Activated gamma-delta T cell (primary cell): ENCODE data around the gene RNF167.

ENCODE experiments used
- DNase-seq: peaks from one replicate; lab custom pipeline; 2025; lab: John Stamatoyannopoulos, UW
- total RNA-seq, 2 donors: gene quantifications; one replicate each; lab custom pipeline; 2026; lab: John Stamatoyannopoulos, UW

RNF167 gene
- 72.7 to 73.0 reads per million in 2 donors for total RNA-seq

GRCh38 chr17:4939796-4940554, at the start of gene RNF167, which contains the start of gene SLC25A11:
Gene RNF167 (plus strand): TSS chr17:4940268. CDS start chr17:4940910, 642 bp downstream.
Gene SLC25A11 (minus strand): TSS chr17:4940046. CDS start chr17:4939910, 136 bp downstream.
- peak; percentile 94 for DNase-seq

- DNase-seq = no peak
These were observed 48.4 kb upstream of the RNF167 start for GRCh38 chr17:4891411-4892410.

GRCh38 chr17:4892499-4893221, 47.4 kb upstream of the RNF167 start:
- DNase-seq = no peak

- DNase-seq = no peak
These were observed 46.8 kb upstream of the RNF167 start for GRCh38 chr17:4893272-4893671.

GRCh38 chr17:4893721-4894560, 46.1 kb upstream of the RNF167 start:
- no peak for DNase-seq

- no peak for DNase-seq
These were observed 44.9 kb upstream of the RNF167 start for GRCh38 chr17:4895121-4895520.

- no peak for DNase-seq
These were observed 44.3 kb upstream of the RNF167 start for GRCh38 chr17:4895657-4896331.

GRCh38 chr17:4896332-4897197, 43.5 kb upstream of the RNF167 start:
- DNase-seq = no peak

GRCh38 chr17:4897198-4897687, 42.8 kb upstream of the RNF167 start:
- DNase-seq = no peak

- no peak for DNase-seq
These were observed 42.3 kb upstream of the RNF167 start for GRCh38 chr17:4897785-4898184.

GRCh38 chr17:4898351-4898750, 41.7 kb upstream of the RNF167 start:
- DNase-seq = no peak

GRCh38 chr17:4898927-4899326, 41.1 kb upstream of the RNF167 start:
- DNase-seq = peak; percentile 39

GRCh38 chr17:4899341-4900230, 40.5 kb upstream of the RNF167 start, which contains the start of gene C17orf107:
Gene C17orf107 (plus strand): TSS chr17:4899536. CDS start chr17:4899763, 227 bp downstream.
- peak; percentile 89 for DNase-seq

- peak; percentile 44 for DNase-seq
These were observed 39.6 kb upstream of the RNF167 start for GRCh38 chr17:4900231-4901107.

GRCh38 chr17:4901108-4901647, 38.9 kb upstream of the RNF167 start:
- no peak for DNase-seq

GRCh38 chr17:4901648-4902344, 38.3 kb upstream of the RNF167 start:
- no peak for DNase-seq
